Activated CD8-positive, alpha-beta memory T cell treated with anti-CD3 and anti-CD28 coated beads for 1 hour (primary cell): ENCODE measurements around the gene AGO3.
A peak's percentile ranks its signal among the peaks of the same experiment; 100 is the strongest.
"Not testable (repeated sequence)": the region's sequence is repeated elsewhere in the genome, so short reads cannot be mapped to it uniquely, and the experiment has no call there.

Experiments
- DNase-seq, 2 donors: peaks; one replicate each; pipeline ENCODE4 v3.0.0-alpha.2; 2020; ENCODE audit warnings: low read depth in 1 of 2; ENCODE audit errors: extremely low read depth in 1 of 2

The AGO3 gene

GRCh38 chr1:35930593-35931445, at the start of gene AGO3:
AGO3 (plus strand) TSS chr1:35931105; CDS start chr1:35931427, 322 bp downstream.
- peak; percentile 60 to 78 for DNase-seq

- DNase-seq, result no peak
Measured at GRCh38 chr1:35881850-35882273, 49.0 kb upstream of the AGO3 start.

- DNase-seq, result no peak
Measured at GRCh38 chr1:35882586-35882944, 48.3 kb upstream of the AGO3 start.

GRCh38 chr1:35882945-35883634, 47.8 kb upstream of the AGO3 start, which contains the start of gene AGO1:
AGO1 (plus strand) TSS chr1:35883209; CDS start chr1:35883422, 213 bp downstream.
- DNase-seq, result peak; percentile 94 to 97

GRCh38 chr1:35883635-35884101, 47.2 kb upstream of the AGO3 start:
- DNase-seq, result peak in 1 of 2 donors; percentile 7

GRCh38 chr1:35884934-35885333, 46.0 kb upstream of the AGO3 start:
- DNase-seq, result no peak

- DNase-seq, result no peak
Measured at GRCh38 chr1:35885961-35886558, 44.8 kb upstream of the AGO3 start.

GRCh38 chr1:35886577-35887431, 44.1 kb upstream of the AGO3 start:
- DNase-seq, result no peak

GRCh38 chr1:35887508-35887907, 43.4 kb upstream of the AGO3 start:
- DNase-seq, result no peak

- no peak for DNase-seq
Measured at GRCh38 chr1:35888255-35888654, 42.6 kb upstream of the AGO3 start.

- not testable (repeated sequence) for DNase-seq
Measured at GRCh38 chr1:35888981-35889380, 41.9 kb upstream of the AGO3 start.

GRCh38 chr1:35893051-35893879, 37.6 kb upstream of the AGO3 start:
- no peak for DNase-seq

GRCh38 chr1:35894183-35894582, 36.7 kb upstream of the AGO3 start:
- DNase-seq, result no peak

GRCh38 chr1:35894656-35895055, 36.2 kb upstream of the AGO3 start:
- DNase-seq, result no peak

- DNase-seq, result no peak
Measured at GRCh38 chr1:35899941-35900340, 31.0 kb upstream of the AGO3 start.

- no peak for DNase-seq
Measured at GRCh38 chr1:35901235-35901634, 29.7 kb upstream of the AGO3 start.

- no peak for DNase-seq
Measured at GRCh38 chr1:35902671-35903070, 28.2 kb upstream of the AGO3 start.

- DNase-seq, result no peak
Measured at GRCh38 chr1:35914717-35915116, 16.2 kb upstream of the AGO3 start.

GRCh38 chr1:35915693-35916092, 15.2 kb upstream of the AGO3 start:
- DNase-seq, result no peak

- DNase-seq, result no peak
Measured at GRCh38 chr1:35923791-35924221, 7.1 kb upstream of the AGO3 start.
